Measurements from ENCODE around the gene RASAL2.

Gene RASAL2

GRCh38 chr1:178393370-178393769 lies 299.5 kb downstream of the RASAL2 start:
- no peak for DNase-seq (ENCODE audit: low read depth)

- no peak for DNase-seq (ENCODE audit: low read depth)
These were observed 302.9 kb downstream of the RASAL2 start for GRCh38 chr1:178396789-178397188.

- DNase-seq (ENCODE audit: low read depth): no peak
These were observed 303.8 kb downstream of the RASAL2 start for GRCh38 chr1:178397678-178398077.

- DNase-seq (ENCODE audit: low read depth): no peak
These were observed 305.3 kb downstream of the RASAL2 start for GRCh38 chr1:178399177-178399728.

- no peak for DNase-seq (ENCODE audit: low read depth)
These were observed 311.2 kb downstream of the RASAL2 start for GRCh38 chr1:178405137-178405536.

GRCh38 chr1:178407215-178407614 lies 313.3 kb downstream of the RASAL2 start:
- no peak for DNase-seq (ENCODE audit: low read depth)

GRCh38 chr1:178407655-178408054 lies 313.8 kb downstream of the RASAL2 start:
- DNase-seq (ENCODE audit: low read depth): no peak

- no peak for DNase-seq (ENCODE audit: low read depth)
These were observed 315.0 kb downstream of the RASAL2 start for GRCh38 chr1:178408871-178409270.

- DNase-seq (ENCODE audit: low read depth): no peak
These were observed 315.6 kb downstream of the RASAL2 start for GRCh38 chr1:178409541-178409940.

GRCh38 chr1:178411756-178412399 lies 318.0 kb downstream of the RASAL2 start:
- DNase-seq (ENCODE audit: low read depth): no peak

- no peak for DNase-seq (ENCODE audit: low read depth)
These were observed 318.5 kb downstream of the RASAL2 start for GRCh38 chr1:178412400-178412770.

- peak; percentile 42 for DNase-seq (ENCODE audit: low read depth)
These were observed 324.0 kb downstream of the RASAL2 start for GRCh38 chr1:178417858-178418257.

- no peak for DNase-seq (ENCODE audit: low read depth)
These were observed 324.5 kb downstream of the RASAL2 start for GRCh38 chr1:178418284-178418955.

GRCh38 chr1:178434360-178434759 lies 340.5 kb downstream of the RASAL2 start:
- no peak for DNase-seq (ENCODE audit: low read depth)

- no peak for DNase-seq (ENCODE audit: low read depth)
These were observed 341.1 kb downstream of the RASAL2 start for GRCh38 chr1:178434899-178435435.

GRCh38 chr1:178436899-178437298 lies 343.0 kb downstream of the RASAL2 start:
- DNase-seq (ENCODE audit: low read depth): no peak

- no peak for DNase-seq (ENCODE audit: low read depth)
These were observed 344.5 kb downstream of the RASAL2 start for GRCh38 chr1:178438432-178438831.

- no peak for DNase-seq (ENCODE audit: low read depth)
These were observed 349.0 kb downstream of the RASAL2 start for GRCh38 chr1:178442925-178443324.

- DNase-seq (ENCODE audit: low read depth): no peak
These were observed 357.0 kb downstream of the RASAL2 start for GRCh38 chr1:178450871-178451270.

- DNase-seq (ENCODE audit: low read depth): no peak
These were observed 357.6 kb downstream of the RASAL2 start for GRCh38 chr1:178451529-178451928.

- DNase-seq (ENCODE audit: low read depth): no peak
These were observed 358.1 kb downstream of the RASAL2 start for GRCh38 chr1:178452013-178452412.

- DNase-seq (ENCODE audit: low read depth): no peak
These were observed 362.6 kb downstream of the RASAL2 start for GRCh38 chr1:178456472-178456871.

- no peak for DNase-seq (ENCODE audit: low read depth)
These were observed 363.7 kb downstream of the RASAL2 start for GRCh38 chr1:178457651-178458050.

Measured in GM04504 (cell line).